Measurements from ENCODE around the gene PPP2R2B. TPM values are rescaled to one million over a fixed set of nuclear protein-coding genes. Genes with fewer than 3 reads are reported as not detected.
A peak's percentile ranks its signal among the peaks of the same experiment; 100 is the strongest.
"Not testable (repeated sequence)": the region's sequence is repeated elsewhere in the genome, so short reads cannot be mapped to it uniquely, and the experiment has no call there.

PPP2R2B gene
- total RNA-seq, 1 donor = not detected

DNA sequence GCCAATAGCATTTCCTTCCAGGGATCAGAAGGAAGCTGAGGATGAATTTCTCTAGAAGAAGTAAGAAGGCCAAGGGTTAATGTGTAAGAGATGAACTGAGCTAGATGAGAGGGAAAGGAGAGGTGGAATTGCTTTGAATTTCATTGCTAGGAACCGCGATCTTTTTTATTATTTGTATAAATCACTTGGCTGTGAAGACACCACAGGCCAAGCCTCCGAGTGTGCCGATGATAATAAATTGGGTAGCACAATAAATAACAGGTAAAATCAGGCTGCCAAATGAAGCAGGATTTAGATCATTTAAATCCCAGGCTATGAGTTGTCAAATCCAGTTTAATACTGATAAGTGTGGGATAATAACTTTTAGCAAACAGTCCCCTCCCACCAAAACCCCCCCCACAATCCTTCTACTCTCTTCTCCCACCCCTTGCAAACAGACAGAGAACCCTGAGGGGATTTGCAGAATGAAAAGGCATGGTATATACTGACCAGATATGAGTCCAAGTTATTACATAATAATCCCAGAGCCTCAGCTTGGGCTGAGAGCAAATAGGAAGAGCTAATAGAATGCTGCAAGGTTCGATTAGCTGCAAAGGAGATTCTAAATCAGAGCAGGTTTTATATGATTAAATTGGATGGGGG is 143.5 kb downstream of the PPP2R2B start:
- H4K20me1 ChIP-seq (ENCODE audit: insufficient read depth, low read length) = no peaks in the 10 kb centered on the region
- no peak for DNase-seq (ENCODE audit: insufficient read length, low spot score, missing footprints)
- no peaks in the 10 kb centered on the region for H3K9me3 ChIP-seq (ENCODE audit: low read depth, low read length)
- H3K36me3 ChIP-seq (ENCODE audit: insufficient read depth, low read length) = no peaks in the 10 kb centered on the region
- TF ChIP-seq, protein P1, sequence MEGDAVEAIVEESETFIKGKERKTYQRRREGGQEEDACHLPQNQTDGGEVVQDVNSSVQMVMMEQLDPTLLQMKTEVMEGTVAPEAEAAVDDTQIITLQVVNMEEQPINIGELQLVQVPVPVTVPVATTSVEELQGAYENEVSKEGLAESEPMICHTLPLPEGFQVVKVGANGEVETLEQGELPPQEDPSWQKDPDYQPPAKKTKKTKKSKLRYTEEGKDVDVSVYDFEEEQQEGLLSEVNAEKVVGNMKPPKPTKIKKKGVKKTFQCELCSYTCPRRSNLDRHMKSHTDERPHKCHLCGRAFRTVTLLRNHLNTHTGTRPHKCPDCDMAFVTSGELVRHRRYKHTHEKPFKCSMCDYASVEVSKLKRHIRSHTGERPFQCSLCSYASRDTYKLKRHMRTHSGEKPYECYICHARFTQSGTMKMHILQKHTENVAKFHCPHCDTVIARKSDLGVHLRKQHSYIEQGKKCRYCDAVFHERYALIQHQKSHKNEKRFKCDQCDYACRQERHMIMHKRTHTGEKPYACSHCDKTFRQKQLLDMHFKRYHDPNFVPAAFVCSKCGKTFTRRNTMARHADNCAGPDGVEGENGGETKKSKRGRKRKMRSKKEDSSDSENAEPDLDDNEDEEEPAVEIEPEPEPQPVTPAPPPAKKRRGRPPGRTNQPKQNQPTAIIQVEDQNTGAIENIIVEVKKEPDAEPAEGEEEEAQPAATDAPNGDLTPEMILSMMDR (IDR thresholded peaks at IDR 0.05; ENCODE audit: extremely low read depth, low read depth, low read length) = no peak
- no peak overlapping the region for H3K4me2 ChIP-seq (ENCODE audit: insufficient read depth, low read length)
- peaks cover 24% of the 10 kb centered on the region for H3K4me1 ChIP-seq (ENCODE audit: insufficient read depth, low read length)
- no peak overlapping the region for H3K27ac ChIP-seq (ENCODE audit: low read depth, low read length)
- H2AFZ ChIP-seq (ENCODE audit: low read length) = no peak overlapping the region
- H3K79me2 ChIP-seq (ENCODE audit: insufficient read depth, low read length) = no peaks in the 10 kb centered on the region
- H3K4me3 ChIP-seq (ENCODE audit: insufficient read depth, low read length) = no peak overlapping the region
- no peaks in the 10 kb centered on the region for H3K27me3 ChIP-seq (ENCODE audit: insufficient read depth, low read length)

DNA sequence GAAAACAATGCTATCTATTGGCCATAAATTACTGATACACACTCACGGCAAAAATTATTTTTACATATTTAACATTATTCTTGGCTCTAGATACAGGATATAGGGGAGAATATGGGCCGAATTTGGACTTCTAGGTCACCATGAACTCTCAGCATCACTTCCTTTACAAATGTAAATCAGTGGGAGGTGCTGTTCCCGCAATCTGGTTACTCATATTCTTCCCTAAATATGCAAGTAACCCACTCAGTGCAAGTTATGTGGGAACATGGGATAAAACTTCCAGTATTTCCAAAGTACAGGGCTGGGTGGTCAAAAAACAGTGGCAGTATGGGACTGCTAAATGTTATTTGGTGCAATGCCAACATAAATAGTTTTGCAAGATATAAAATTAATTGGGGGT is 145.6 kb downstream of the PPP2R2B start:
- Histone ChIP-seq H3K9me3 (ENCODE audit: low read depth, low read length) (no peaks in the 10 kb centered on the region), H3K4me1 (ENCODE audit: insufficient read depth, low read length) (peaks cover 24% of the 10 kb centered on the region), H3K36me3 (ENCODE audit: insufficient read depth, low read length) (no peaks in the 10 kb centered on the region), H3K27ac (ENCODE audit: low read depth, low read length) (peak overlapping the region; percentile 61), H3K4me3 (ENCODE audit: insufficient read depth, low read length) (no peak overlapping the region), H3K4me2 (ENCODE audit: insufficient read depth, low read length) (no peak overlapping the region), H3K27me3 (ENCODE audit: insufficient read depth, low read length) (no peaks in the 10 kb centered on the region), H4K20me1 (ENCODE audit: insufficient read depth, low read length) (no peaks in the 10 kb centered on the region), H2AFZ (ENCODE audit: low read length) (no peak overlapping the region), H3K79me2 (ENCODE audit: insufficient read depth, low read length) (no peaks in the 10 kb centered on the region)
- DNase-seq (ENCODE audit: insufficient read length, low spot score, missing footprints) = no peak
- TF ChIP-seq, protein P1 (IDR thresholded peaks at IDR 0.05; ENCODE audit: extremely low read depth, low read depth, low read length) = no peak

GRCh38 chr5:146731909-146732659 is 146.5 kb downstream of the PPP2R2B start:
- Histone ChIP-seq H3K79me2 (ENCODE audit: insufficient read depth, low read length) (no peaks in the 10 kb centered on the region), H3K27ac (ENCODE audit: low read depth, low read length) (peak overlapping the region; percentile 61), H3K36me3 (ENCODE audit: insufficient read depth, low read length) (no peaks in the 10 kb centered on the region), H2AFZ (ENCODE audit: low read length) (no peak overlapping the region), H3K4me3 (ENCODE audit: insufficient read depth, low read length) (no peak overlapping the region), H3K9me3 (ENCODE audit: low read depth, low read length) (no peaks in the 10 kb centered on the region), H3K27me3 (ENCODE audit: insufficient read depth, low read length) (no peaks in the 10 kb centered on the region), H3K4me1 (ENCODE audit: insufficient read depth, low read length) (peaks cover 24% of the 10 kb centered on the region), H4K20me1 (ENCODE audit: insufficient read depth, low read length) (no peaks in the 10 kb centered on the region), H3K4me2 (ENCODE audit: insufficient read depth, low read length) (peak overlapping the region; percentile 52)
- DNase-seq (ENCODE audit: insufficient read length, low spot score, missing footprints) = peak; percentile 60
- TF ChIP-seq, protein P1 (IDR thresholded peaks at IDR 0.05; ENCODE audit: extremely low read depth, low read depth, low read length) = no peak

DNA sequence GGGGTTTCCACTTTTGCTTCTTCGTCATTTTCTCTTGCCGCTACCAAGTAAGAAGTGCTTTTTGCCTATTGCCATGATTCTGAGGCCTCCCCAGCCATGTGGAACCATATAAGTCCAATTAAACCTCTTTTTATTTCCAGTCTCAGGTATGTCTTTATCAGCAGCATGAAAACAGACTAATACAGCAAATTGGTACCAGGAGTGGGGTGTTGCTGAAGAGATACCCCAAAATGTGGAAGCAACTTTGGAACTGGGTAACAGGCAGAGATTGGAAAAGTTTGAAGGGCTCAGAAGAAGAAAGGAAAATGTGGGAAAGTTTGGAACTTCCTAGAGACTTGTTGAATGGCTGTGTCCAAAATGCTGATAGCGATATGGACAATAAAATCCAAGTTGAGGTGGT is 149.8 kb downstream of the PPP2R2B start:
- not testable (repeated sequence) for H3K79me2 ChIP-seq (ENCODE audit: insufficient read depth, low read length); H3K4me2 ChIP-seq (ENCODE audit: insufficient read depth, low read length); H2AFZ ChIP-seq (ENCODE audit: low read length); H4K20me1 ChIP-seq (ENCODE audit: insufficient read depth, low read length); H3K27me3 ChIP-seq (ENCODE audit: insufficient read depth, low read length); H3K36me3 ChIP-seq (ENCODE audit: insufficient read depth, low read length); H3K27ac ChIP-seq (ENCODE audit: low read depth, low read length); H3K4me3 ChIP-seq (ENCODE audit: insufficient read depth, low read length); DNase-seq (ENCODE audit: insufficient read length, low spot score, missing footprints); H3K9me3 ChIP-seq (ENCODE audit: low read depth, low read length)
- peaks cover 24% of the 10 kb centered on the region for H3K4me1 ChIP-seq (ENCODE audit: insufficient read depth, low read length)

All from osteoblast (primary cell).